NCI-H2196 treated with DMSO at 0.1 percent for 48 hours (cell line): ENCODE results near the gene TLE4.
"Not testable (repeated sequence)": the region's sequence is repeated elsewhere in the genome, so short reads cannot be mapped to it uniquely, and the experiment has no call there.

ENCODE experiments used
- DNase-seq: peaks from one replicate; lab custom pipeline; 2025; ENCODE audit not compliant: unreplicated experiment; lab: John Stamatoyannopoulos, UW

TLE4 gene

DNA sequence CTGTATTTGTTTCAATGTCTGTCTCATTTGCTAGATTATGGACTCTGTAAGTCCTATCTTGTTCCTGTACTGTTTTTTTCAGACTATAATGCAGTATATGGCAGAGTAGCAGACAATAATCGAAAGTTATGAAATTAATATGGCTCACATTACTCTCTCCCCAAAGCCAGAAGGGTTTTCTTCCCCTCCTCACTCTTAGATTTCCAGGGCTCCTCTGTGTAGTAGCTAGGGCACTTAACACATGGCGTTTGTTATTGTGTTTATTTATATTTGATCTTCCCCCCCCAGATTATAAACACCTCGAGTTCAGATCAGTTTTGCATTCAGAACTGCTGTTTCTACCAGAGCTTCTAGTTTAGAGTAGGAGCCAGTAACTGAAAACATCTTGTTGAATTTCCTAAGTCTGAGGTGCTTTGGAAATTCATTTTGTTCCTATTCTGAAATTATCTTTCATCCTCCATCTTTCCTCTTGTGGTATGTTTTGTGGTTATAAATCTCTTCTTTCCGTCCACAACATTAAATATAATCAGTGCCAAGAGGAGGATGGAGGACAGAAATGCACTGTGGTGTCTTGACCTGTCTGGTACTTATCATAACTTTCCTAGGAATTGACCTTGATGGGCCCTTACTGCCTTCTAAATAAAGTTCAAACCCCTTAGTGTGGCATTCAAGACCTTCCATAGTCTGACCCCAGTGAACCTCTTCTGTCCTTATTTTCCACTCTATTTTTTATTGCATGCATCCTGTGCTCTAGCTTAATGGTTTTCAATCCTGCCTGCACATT lies 27.0 kb downstream of the TLE4 start:
- no peak for DNase-seq

DNA sequence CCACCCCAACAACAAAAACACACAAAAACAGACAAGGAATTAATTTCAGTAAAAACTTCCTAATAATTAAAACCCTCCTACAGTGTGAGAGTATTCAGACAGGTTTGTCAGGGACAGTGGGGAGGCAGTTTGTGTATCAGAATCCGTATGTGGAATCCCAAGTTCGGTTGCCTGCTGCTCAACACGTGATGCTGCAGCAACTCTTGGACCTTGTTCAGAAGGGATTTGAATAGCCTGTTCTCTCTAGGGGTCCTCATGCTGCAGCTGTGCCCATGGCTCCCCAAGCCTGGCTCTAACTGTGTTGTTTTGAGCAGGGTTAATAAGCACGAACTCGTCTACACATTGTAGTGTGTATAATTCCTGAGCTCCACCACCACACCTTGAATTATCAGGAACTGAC lies 28.7 kb downstream of the TLE4 start:
- DNase-seq = no peak

DNA sequence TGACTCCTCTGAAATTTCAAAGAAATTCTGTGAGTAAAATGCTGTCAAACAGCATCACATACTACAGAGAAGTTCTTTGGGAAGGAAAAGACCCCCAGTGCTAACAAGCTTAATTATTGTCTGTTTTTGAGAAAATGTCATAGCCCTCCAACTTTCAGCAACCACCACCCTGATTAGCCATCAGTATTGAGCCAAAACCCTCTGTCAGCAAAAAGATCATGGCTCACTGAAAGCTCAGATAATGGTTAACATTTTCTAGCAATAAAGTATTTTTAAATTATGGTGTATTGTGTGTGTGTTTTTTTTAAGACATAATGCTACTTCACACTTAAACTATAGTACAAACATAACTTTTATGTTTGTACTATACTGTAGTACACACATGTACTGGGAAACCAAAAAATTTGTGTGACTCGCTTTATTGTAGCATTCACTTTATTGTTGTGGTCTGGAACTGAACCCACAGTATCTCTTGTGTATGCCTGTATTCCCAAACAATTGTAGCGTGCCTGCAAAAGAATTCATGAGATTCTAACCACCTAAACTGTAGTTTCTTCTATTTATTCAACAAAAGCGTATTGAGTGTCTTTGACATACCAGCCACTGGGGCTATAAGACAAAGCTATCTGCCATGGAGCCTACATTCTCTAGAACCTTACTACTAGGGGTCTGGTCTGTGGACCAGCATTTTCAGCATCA lies 31.6 kb downstream of the TLE4 start:
- DNase-seq = no peak

DNA sequence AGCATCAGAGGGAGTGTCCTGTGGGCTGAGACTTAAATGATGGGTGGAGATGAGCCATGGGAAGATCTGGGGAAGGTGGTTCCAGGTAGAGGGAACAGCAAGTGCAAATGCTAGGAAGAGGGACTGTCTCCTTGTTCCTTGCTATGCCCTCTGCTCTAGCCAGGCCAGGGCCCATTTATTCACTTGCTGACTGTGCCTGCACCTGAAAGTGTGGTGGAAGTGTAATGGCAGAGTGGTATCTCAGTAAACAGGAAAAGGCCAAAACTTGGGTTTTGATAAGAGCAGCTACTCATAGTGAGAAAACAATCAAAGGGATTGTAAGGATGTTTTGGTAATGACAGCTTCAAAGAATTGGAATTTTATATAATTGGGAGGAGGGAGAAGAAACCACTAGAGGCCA lies 32.4 kb downstream of the TLE4 start:
- DNase-seq = no peak

DNA sequence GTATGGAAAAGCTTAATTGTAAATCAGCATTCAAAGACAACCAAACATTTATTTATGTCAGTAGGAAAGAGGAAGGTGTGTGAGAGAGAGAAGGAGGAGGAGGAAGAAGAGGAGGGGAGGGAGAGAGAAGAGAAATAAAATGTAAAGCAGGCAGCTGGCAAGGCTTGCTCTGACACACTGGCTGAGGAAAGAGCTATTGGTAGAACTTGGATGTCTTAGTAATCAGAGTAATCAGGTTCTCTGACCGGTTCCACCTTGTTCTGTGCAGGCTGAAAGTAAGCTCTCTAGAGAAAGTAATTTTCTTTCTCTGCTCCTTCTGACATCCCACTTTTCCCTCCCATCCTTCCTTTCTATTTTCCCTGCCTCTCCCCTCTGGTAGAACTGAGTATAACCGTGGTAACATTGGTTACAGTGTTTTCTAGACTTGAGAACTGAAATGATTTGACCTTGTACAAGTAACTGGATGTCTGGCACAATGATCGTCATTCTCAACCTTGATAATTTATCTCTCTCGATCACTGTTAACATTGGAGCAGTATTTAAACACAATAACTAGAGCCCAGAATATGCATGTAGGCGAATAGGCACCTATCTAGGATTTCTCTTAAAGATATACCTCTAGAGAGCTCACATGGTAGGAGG lies 33.3 kb downstream of the TLE4 start:
- DNase-seq = no peak

DNA sequence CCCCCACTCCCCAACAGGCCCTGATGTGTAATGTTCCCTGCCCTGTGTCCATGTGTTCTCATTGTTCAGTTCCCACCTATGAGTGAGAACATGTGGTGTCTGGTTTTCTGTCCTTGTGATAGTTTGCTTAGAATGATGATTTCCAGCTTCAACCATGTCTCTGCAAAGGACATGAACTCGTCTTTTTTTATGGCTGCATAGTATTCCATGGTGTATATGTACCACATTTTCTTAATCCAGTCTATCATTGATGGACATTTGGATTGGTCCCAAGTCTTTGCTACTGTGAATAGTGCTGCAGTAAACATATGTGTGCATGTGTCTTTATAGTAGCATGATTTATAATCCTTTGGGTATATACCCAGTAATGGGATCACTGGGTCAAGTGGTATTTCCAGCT lies 34.8 kb downstream of the TLE4 start:
- not testable (repeated sequence) for DNase-seq

DNA sequence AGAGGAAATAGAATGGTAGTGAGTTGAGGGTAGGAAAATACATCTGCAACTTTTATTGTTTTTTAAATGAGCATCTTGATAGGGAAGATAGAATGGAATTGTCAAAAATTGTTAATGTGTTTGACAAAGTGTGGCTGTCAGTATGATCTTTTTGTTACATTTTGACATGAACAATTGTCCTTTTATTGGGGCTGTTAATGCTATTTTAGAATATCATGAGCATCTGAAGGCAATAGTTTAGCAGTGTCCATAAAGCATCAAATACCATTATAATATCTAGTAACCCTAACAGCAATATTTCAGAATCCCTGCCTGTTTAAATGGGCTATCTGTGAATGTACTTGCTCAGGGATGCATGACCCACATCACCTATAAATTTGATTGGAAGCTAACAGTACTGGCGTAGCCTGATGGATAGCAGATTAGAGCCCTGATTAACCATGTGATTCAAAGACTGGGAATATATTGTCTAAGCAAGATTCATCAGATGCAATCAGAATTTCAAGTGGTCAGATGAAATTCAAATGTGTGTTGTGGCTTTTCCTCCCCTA lies 37.8 kb downstream of the TLE4 start:
- no peak for DNase-seq

DNA sequence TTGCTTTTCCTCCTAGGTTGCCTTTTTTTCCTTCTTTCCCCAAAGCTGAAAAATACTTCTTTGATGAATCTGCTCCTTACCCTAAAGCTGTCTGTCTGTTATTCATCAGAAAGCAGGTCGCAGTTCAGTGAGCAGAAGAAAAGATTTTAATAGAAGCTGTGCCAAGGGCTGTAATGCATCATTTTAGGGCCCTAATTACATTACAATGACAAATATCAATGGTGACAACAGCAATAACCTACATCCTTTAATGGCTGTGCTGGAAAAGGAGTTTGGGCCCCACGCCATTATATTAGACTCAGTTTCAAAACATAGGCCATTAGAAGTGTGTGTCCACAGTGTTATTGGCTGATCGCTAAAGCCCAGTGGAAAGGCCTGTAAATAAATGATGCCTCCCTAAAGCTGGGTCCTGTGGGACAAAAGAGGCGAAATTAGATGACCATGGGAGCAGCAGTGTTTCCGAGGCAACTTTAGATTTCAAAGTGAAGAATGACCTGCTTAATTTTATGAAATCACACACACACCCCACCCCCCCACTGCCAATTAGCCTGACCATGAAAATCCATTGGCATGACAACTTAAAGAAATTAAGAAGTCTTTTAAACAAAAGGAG lies 38.4 kb downstream of the TLE4 start:
- no peak for DNase-seq

DNA sequence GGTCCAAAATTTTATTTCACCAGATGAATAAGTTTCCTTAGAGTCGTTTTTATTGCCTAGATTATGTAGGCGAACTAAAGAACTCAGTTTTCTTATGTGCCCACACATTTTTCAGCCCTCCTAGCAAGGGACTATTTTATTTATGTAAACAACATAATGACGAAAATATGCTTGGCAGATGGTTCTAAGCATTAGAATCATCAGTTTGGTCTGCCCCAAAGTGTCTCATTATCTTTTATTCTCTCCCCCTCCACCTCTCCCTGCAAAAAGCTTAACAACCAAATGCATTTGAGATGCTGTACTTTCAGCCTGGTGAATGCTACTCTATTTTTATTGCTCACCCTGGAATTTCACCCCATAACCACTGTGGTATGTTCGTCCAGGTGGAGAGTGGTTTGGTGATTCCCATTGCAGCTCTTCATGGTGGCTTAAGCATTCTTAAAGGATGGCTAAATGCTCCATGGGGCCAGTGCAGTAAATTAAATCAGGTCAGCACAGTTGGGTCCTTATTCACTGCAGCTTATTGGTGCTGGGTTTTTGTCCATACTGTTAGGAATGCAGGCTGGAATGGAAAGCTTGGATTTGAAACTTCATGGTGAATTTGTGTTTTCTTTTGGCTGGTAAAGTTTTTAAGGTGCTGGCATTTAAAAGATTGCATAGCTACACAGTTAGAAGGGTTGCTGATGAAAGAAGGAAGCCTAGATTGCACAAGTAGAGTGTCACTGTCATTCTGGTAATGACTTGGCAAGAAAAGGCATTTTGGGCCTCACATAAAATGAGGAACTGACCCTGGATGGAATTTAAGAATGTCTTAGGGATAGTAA lies 39.2 kb downstream of the TLE4 start:
- no peak for DNase-seq

DNA sequence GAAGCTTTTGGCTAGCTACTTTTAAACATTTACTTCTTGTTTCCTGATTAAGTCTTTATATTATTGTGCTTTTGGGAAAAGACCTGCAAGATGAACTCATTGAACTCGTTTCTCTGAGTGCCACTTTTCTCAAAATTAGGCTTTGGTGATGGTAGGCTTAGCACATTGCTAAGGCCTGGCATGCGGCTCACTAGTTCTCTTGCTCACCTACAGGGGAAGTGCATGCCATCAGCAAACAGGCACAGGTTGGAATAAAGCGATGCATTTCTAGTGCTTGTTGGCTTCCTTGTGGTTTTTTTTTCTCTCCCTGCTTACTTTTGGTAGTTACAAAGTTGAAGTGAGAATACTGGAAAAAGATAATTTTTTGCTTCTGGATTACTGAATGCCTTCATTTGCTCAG lies 41.4 kb downstream of the TLE4 start:
- DNase-seq = no peak

DNA sequence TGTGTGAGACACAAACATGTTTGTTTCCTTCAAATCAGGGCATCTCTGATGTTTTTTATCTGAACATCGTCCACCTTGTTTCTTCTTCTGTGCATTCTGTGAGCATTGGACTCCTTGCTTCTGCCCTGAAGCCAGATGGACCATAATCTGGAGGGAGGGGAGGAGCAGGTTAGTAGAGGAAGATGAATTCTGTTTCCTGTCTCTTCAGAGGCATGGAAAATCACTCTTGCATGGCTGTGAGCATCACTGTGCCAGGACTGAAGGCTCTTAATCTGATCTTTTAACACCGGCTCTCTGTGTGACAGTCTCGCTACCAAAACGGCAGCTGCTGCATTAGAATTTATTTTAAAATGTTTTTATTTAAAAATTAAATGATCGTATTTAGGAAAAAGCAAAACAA lies 43.3 kb downstream of the TLE4 start:
- DNase-seq = no peak

DNA sequence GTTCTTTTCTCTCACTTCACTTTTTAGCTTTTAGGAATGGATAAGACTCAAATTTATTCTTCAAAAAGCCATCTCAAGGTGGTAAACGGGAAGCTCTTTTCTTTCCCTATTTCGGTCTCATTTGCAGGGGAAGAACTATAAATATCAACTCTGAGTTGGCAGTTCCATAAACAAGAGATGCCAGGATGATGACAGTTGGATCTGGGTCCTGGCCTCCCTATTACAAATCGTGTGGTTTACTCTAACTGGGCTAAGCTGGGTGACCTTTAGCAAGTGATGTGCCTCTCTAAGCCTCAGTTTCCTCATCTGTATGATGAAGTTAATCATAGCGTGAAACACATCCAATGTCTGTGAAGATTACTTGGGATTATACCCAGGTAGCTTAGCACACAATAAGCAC lies 44.2 kb downstream of the TLE4 start:
- DNase-seq = no peak

DNA sequence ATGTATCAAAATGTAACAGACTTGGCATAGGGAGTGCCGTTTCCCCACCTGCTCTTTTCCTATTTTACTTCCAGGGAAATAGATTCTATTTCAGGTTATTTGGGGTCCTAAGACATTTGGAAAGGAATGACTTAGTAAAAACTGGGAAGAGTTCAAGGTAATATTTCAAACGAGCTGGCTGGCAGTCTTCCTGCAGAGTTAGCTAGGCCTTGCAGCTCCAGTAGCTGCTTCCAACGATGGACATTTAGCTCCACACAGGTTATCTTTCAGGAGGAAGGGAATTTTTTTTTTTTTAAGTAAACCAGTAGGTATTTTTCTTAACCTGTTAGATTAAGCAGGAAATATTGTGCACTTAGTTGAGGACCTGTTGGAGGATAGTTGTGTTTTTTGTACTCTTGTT lies 45.2 kb downstream of the TLE4 start:
- no peak for DNase-seq

DNA sequence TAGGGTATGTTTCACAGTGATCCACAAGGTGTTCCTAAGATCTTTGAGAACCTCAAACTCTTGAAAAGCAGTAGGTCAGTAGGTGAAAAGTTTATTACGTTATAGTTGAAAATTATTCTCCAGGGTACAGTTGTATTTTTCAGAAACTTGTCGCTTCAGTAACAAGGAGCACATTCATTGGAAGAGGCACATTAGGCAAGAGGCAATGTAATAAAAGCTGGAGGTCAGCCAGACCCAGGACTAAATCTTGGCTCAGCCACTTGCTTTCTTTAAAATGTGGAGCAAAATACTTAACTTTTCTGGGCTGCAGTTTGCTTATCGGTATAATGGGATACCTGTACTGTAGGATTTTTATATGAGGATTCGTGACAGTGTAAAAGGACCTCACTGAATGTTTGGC lies 45.6 kb downstream of the TLE4 start:
- DNase-seq = no peak

DNA sequence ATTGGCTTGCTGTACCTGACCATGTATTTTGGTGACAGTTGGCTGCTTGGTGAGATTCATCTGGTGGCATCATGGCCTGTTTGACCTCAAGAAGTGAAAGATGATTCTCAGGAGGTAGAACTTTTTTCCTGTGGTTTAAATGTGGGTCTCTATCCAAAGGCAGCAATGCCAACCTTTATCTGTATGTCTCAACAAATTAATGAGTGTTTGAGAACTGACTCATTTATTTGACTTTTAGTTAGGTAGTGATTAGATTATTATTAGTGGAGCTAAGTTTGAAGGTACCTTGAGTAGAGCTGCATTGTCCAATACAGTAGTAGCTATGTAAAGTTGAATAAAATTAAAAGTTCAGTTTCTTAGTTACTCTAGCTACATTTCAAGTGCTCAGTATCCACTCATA lies 48.2 kb downstream of the TLE4 start:
- DNase-seq = no peak

DNA sequence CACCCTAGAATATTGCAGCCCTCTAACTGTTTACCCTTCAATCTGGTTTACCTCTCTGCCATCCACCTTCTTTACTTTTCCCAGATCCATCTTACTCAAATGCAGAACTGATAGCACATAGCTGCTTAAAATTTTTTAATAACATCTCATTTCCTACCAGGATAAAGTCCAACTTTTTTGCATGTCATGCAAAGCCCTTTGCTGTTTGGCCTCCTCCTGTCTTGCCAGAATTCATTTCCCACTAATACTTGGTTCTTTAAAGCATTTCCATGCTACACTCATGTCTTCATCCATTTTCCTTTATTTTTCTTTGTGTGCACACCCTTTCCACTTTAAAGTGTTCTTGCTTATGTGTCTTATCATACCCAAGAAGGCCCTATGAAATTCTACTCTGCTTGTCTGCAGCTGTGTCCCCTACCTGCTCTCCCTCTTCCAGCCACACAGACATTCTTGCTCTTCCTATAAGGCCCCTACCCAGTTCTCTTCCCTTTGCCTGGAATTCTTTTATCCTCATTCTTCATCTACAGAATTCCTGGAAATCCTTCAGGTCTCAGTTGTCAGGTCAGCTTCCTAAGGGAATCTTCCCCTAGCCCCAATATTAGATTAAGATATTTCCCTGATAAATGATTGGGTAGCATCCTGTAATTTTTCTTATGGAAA lies 50.3 kb downstream of the TLE4 start:
- no peak for DNase-seq

DNA sequence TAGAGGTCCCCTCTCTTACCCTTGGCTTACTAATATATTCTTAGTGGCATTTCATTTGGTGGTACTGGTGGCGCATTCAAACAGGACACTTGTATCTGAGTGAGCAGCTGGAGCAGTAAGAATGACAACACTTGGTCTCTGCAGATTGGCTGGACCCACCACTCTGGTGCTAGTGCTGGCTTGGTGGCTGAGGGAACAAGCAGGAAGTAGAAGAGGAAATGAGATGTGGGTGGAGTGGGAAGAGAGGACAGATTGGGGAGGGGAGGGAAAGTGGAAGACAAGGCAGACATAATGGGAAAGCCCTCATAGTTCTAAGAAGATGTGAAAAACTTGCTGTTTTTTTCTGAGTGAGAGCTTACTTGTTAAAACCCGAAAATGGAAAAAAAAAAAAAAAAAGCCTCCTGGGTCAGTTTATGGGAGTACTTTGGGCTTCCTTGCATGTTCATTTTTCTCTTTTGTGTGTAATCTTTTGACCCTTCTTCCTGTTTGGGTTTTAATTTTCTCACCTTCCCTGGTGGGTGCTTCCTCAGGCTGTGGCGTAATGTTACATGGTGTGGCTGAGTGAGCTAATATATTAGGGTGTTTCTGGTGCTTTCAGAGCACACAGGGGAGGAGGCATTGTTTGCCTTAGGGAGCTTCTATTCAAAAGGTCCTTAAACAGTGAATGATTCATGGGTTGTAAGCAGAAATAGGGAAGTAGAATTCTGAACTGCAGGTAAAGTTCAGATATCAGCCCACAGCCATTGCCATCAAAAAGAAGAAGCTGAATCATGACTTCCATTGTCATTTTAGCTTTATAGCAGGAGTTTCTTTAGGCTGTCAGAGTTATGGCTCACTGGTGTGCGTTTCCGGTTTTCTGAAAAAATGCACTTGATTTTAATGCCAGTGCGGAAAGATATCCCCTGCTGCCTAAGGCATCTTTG lies 52.3 kb downstream of the TLE4 start:
- DNase-seq = peak; percentile 19

DNA sequence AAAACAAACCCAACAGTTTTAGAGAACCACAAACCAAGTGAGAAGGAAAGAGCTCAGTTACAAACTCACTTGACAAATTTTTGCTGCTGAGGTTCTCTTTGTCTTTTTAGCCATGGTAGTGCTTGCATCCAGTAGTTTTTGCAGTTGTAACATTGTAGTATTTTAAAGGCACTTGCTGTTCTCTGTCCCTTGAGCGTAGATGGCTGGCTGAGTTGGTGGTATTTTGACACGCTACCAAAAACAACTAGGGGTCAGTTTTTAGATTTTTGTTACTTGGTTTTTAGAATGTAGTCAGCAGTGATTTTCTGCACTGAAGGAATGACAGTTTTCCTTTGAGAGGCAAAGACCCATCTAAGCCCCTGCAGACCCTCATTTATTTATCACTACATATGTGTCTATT lies 58.0 kb downstream of the TLE4 start:
- no peak for DNase-seq
